ENCODE data around the gene LAMB3. TPM values are rescaled to one million over a fixed set of nuclear protein-coding genes. Genes with fewer than 3 reads are reported as not detected.

Gene LAMB3
- total RNA-seq, 1 experiment from 2014 or later = 0.85 TPM

GRCh38 chr1:209577346-209577745 is 74.9 kb downstream of the LAMB3 start (continued):
- no peak for TF ChIP-seq ZNF219 (CRISPR knock-in tag; IDR thresholded peaks at IDR 0.05; ENCODE audit: borderline replicate concordance)
- TF ChIP-seq NFYB (CRISPR knock-in tag; conservative IDR thresholded peaks at IDR 0.05; ENCODE audit: low read depth) = no peak
- no peak for TF ChIP-seq NFE2L1 (CRISPR knock-in tag; IDR thresholded peaks at IDR 0.05)
- TF ChIP-seq MYBL2 (CRISPR knock-in tag; IDR thresholded peaks at IDR 0.05) = no peak
- TF ChIP-seq ATF3 (CRISPR knock-in tag; conservative IDR thresholded peaks at IDR 0.05) = no peak
- TF ChIP-seq, protein P1, sequence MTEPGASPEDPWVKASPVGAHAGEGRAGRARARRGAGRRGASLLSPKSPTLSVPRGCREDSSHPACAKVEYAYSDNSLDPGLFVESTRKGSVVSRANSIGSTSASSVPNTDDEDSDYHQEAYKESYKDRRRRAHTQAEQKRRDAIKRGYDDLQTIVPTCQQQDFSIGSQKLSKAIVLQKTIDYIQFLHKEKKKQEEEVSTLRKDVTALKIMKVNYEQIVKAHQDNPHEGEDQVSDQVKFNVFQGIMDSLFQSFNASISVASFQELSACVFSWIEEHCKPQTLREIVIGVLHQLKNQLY (CRISPR knock-in tag; IDR thresholded peaks at IDR 0.05) = no peak
- TF ChIP-seq HMGXB4 (CRISPR knock-in tag; IDR thresholded peaks at IDR 0.05) = no peak
- TF ChIP-seq JUN (CRISPR knock-in tag; IDR thresholded peaks at IDR 0.05) = no peak
- TF ChIP-seq CDX4 (CRISPR knock-in tag; IDR thresholded peaks at IDR 0.05; ENCODE audit: borderline replicate concordance) = no peak
- no peak for TF ChIP-seq E2F5 (CRISPR knock-in tag; IDR thresholded peaks at IDR 0.05)
- no peak for TF ChIP-seq SMAD3 (CRISPR knock-in tag; IDR thresholded peaks at IDR 0.05; ENCODE audit: borderline replicate concordance)

GRCh38 chr1:209576392-209577197 is 75.6 kb downstream of the LAMB3 start:
- Mint-ChIP-seq H3K27ac (no peak overlapping the region), H3K4me3 (no peak overlapping the region), H3K36me3 (no peaks in the 10 kb centered on the region), H3K9me3 (no peaks in the 10 kb centered on the region), H3K27me3 (ENCODE audit: low read depth) (peaks cover 2% of the 10 kb centered on the region; the same call in 1 of the 2 replicates), H3K4me1 (peaks cover 10% of the 10 kb centered on the region)
- CTCF ChIA-PET = interaction anchor here (0.6 to 2.1 kb wide), 64 partner anchors 10 to 1563 kb away, joined by 3 to 50 read pairs (median 4); partner anchors contain the start of genes G0S2, IRF6 and LAMB3
- DNase-seq (ENCODE audit: low spot score) (peak; percentile 90), ATAC-seq (peak; percentile 98)
- POLR2A ChIA-PET = interaction anchor here (0.6 kb wide), 1 partner anchor 54 kb away, joined by 3 read pairs; no protein-coding TSS in a partner anchor
- no peak for TF ChIP-seq GRHL2 (CRISPR knock-in tag; IDR thresholded peaks at IDR 0.05; ENCODE audit: insufficient replicate concordance, severe bottlenecking)
- no peak for TF ChIP-seq ETV6 (CRISPR knock-in tag; IDR thresholded peaks at IDR 0.05)
- TF ChIP-seq, protein P2, sequence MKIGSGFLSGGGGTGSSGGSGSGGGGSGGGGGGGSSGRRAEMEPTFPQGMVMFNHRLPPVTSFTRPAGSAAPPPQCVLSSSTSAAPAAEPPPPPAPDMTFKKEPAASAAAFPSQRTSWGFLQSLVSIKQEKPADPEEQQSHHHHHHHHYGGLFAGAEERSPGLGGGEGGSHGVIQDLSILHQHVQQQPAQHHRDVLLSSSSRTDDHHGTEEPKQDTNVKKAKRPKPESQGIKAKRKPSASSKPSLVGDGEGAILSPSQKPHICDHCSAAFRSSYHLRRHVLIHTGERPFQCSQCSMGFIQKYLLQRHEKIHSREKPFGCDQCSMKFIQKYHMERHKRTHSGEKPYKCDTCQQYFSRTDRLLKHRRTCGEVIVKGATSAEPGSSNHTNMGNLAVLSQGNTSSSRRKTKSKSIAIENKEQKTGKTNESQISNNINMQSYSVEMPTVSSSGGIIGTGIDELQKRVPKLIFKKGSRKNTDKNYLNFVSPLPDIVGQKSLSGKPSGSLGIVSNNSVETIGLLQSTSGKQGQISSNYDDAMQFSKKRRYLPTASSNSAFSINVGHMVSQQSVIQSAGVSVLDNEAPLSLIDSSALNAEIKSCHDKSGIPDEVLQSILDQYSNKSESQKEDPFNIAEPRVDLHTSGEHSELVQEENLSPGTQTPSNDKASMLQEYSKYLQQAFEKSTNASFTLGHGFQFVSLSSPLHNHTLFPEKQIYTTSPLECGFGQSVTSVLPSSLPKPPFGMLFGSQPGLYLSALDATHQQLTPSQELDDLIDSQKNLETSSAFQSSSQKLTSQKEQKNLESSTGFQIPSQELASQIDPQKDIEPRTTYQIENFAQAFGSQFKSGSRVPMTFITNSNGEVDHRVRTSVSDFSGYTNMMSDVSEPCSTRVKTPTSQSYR (CRISPR knock-in tag; IDR thresholded peaks at IDR 0.05) = no peak
- peak; percentile 93 for TF ChIP-seq CTCF (IDR thresholded peaks at IDR 0.05)
- TF ChIP-seq, protein P3, sequence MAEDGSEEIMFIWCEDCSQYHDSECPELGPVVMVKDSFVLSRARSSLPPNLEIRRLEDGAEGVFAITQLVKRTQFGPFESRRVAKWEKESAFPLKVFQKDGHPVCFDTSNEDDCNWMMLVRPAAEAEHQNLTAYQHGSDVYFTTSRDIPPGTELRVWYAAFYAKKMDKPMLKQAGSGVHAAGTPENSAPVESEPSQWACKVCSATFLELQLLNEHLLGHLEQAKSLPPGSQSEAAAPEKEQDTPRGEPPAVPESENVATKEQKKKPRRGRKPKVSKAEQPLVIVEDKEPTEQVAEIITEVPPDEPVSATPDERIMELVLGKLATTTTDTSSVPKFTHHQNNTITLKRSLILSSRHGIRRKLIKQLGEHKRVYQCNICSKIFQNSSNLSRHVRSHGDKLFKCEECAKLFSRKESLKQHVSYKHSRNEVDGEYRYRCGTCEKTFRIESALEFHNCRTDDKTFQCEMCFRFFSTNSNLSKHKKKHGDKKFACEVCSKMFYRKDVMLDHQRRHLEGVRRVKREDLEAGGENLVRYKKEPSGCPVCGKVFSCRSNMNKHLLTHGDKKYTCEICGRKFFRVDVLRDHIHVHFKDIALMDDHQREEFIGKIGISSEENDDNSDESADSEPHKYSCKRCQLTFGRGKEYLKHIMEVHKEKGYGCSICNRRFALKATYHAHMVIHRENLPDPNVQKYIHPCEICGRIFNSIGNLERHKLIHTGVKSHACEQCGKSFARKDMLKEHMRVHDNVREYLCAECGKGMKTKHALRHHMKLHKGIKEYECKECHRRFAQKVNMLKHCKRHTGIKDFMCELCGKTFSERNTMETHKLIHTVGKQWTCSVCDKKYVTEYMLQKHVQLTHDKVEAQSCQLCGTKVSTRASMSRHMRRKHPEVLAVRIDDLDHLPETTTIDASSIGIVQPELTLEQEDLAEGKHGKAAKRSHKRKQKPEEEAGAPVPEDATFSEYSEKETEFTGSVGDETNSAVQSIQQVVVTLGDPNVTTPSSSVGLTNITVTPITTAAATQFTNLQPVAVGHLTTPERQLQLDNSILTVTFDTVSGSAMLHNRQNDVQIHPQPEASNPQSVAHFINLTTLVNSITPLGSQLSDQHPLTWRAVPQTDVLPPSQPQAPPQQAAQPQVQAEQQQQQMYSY (CRISPR knock-in tag; IDR thresholded peaks at IDR 0.05) = no peak
- TF ChIP-seq ATF1 (CRISPR knock-in tag; IDR thresholded peaks at IDR 0.05) = no peak
- peak; percentile 52; the same call in 1 of the 2 replicates for TF ChIP-seq ERG (CRISPR knock-in tag; IDR thresholded peaks at IDR 0.05)
- TF ChIP-seq ZNF423 (CRISPR knock-in tag; IDR thresholded peaks at IDR 0.05) = peak; percentile 99
- TF ChIP-seq ZNF121 (CRISPR knock-in tag; IDR thresholded peaks at IDR 0.05) = no peak
